CD4-positive, alpha-beta T cell treated with Interleukin-6 for 4 hours (primary cell): ENCODE data around the gene MATK.

Experiments
- DNase-seq: peaks from one replicate; pipeline ENCODE4 v3.0.0-alpha.2; 2020; ENCODE audit warnings: mixed read lengths

MATK gene

DNA sequence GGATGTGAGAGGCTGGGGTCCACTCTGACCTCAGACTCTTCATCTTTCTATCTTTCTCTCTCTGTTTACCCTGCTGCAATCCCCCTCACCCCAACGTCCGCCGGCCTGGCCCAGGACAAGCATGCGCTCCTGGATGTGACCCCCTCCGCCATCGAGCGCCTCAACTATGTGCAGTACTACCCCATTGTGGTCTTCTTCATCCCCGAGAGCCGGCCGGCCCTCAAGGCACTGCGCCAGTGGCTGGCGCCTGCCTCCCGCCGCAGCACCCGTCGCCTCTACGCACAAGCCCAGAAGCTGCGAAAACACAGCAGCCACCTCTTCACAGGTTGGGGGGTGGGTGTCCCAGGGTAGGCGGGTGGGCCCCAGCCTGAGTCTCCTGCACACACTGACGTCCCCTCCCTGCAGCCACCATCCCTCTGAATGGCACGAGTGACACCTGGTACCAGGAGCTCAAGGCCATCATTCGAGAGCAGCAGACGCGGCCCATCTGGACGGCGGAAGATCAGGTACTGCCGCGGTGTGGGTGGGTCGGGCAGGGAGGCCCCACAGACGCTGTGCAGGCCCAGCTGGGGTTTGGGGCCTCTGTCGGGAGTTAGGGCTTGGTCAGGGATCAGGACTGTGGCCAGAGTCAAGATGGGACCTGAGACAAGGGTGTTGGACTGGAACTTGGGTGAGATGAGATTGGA, 39.7 kb downstream of the MATK start:
- DNase-seq: no peak

DNA sequence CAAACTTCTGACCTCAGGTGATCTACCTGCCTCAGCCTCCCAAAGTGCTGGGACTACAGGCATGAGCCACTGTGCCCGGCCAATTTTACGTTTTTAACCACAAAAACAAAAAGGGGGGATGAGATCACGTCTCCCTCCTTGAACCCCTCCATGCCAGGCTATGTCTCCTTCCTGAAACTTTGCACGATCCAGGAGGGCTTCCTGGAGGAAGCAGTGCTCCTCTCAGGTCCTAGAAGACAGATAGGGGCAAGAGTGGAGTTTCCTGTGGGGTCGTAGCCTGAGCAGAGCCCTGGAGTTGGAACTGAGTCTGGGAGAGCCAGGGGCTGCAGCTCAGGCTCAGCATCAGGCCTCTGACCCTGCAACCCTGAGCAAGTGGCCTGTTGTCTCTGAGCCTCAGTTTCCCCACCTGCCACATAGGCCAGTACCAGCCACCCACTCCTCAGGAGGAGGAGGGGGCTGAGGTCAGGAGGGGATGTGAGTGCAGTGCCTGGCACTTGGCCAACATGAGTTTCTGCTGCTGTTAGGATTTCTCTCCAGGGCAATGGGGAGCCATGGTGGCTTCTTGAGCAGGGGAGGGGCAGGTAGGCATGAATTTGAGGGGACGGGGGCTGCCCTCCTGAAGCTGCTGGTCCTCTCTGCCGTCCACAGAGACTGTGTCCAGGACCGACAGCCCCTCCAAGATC, 40.7 kb downstream of the MATK start:
- no peak for DNase-seq

DNA sequence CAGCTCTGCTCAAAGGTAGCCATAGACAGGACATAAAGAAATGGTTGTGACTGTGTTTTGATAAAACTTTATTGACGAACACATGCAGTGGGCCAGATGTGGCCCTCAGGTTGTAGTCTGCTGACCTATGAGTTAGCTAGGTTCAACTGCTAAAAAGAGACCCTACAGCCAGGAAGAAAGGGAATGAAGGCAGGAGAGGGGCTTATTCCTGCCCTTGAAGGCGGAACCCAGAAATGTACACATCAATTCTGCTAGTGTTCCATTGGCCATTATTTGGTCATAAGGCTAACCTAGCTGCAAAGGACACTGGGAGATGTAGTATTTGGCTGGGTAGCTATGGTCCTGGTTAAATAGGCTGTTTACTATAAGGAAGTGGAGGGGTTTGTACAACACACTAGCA, 42.7 kb downstream of the MATK start:
- DNase-seq: no peak

DNA sequence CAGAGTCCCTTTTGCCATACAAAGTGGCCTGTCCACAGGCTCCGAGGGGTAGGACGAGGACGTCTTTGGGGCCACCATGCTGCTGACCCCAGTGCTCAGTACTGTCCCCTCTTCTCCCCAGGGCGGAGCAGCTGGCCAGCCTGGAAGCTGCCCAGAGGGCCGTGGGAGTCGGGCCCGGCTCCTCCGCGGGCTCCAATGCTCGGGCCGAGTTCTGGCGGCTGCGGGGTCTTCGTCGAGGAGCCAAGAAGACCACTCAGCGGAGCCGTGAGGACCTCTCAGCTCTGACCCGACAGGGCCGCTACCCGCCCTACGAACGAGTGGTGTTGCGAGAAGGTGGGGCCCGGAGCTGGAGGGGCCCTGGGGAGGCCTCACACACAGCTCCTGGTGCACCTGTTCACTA, 45.8 kb downstream of the MATK start:
- DNase-seq: no peak

DNA sequence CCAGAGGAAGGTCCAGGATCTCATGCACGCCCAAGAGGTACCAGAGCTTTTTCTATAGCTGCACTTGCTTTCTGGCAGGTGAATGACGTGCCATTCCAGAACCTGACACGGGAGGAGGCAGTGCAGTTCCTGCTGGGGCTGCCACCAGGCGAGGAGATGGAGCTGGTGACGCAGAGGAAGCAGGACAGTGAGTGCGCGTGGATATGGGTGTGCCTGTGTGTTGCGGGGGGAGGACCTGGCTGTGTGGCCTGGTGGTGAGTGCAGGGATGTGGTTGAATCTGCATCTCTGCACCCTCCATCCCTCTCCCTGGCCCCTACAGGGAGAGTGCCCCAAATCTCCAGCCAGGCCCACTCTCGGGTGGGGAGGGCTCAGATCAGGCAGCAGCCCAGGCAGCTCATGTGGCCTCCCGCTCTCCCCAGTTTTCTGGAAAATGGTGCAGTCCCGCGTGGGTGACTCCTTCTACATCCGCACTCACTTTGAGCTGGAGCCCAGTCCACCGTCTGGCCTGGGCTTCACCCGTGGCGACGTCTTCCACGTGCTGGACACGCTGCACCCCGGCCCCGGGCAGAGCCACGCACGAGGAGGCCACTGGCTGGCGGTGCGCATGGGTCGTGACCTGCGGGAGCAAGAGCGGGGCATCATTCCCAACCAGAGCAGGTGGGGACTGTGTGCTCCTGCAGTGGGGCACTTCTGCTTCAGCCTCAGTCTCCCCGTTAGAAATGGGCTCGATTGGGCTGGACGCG, 47.5 kb downstream of the MATK start:
- no peak for DNase-seq

DNA sequence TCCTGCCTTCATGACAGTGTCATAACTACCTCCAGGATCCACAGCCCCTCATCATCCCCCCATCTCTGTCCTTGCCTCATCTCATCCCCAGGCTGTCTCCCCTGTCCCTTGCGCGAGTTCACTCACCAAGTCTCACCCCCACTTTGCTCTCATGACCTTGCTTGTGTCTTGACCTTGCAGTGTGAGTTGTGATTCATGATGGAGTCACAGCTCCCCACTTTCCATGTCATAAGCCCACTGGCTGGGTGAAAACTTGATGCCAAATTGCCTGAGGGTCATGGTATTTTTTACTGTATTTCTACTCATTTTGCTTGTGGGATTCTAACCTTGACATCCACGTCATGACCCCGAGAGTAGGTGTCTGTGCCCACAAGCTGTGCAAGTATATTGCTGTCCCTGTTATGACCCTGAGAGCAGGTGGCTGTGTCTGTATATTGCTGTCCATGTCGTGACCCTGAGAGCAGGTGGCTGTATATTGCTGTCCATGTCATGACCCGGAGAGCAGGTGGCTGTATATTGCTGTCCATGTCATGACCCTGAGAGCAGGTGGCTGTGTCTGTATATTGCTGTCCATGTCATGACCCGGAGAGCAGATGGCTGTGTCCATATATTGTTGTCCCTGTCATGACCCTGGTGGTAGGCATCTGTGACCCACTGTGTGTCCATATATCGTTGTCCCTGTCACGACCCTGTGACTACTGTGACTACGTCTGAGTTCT, 48.5 kb downstream of the MATK start:
- DNase-seq: no peak

DNA sequence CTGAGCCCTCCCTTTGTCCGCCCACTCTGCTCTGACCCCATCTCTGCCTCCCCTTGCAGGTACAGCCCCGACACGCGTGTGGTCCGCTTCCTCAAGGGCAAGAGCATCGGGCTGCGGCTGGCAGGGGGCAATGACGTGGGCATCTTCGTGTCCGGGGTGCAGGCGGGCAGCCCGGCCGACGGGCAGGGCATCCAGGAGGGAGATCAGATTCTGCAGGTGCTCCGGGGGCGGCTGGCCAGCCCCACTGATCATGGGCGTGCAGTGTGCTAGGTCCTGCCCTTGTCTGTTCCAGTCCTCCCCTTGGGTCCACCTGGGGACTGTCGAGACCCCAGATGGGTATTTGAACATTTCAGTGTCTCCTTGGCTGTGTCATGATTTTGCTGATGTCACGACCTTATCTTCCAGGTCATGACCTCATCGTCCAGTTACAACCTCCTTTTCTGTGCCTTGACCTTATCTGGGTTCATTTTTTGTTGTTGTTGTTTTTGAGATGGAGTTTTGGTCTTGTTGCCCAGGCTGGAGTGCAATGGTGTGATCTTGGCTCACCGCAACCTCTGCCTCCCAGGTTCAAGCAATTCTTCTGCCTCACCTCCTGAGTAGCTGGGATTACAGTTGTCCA, 50.0 kb downstream of the MATK start:
- DNase-seq: no peak

DNA sequence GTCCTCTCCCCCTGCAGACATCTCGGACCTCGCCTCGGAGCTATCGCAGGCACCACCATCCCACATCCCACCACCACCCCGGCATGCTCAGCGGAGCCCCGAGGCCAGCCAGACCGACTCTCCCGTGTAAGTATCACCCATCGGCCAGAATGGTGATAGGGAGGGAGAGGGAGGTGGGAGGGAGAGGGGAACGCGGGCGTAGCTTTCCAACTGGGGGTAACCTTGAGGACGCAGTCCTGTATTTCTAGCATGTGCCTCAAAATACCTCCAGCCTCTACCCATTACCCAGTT, 51.9 kb downstream of the MATK start:
- no peak for DNase-seq

DNA sequence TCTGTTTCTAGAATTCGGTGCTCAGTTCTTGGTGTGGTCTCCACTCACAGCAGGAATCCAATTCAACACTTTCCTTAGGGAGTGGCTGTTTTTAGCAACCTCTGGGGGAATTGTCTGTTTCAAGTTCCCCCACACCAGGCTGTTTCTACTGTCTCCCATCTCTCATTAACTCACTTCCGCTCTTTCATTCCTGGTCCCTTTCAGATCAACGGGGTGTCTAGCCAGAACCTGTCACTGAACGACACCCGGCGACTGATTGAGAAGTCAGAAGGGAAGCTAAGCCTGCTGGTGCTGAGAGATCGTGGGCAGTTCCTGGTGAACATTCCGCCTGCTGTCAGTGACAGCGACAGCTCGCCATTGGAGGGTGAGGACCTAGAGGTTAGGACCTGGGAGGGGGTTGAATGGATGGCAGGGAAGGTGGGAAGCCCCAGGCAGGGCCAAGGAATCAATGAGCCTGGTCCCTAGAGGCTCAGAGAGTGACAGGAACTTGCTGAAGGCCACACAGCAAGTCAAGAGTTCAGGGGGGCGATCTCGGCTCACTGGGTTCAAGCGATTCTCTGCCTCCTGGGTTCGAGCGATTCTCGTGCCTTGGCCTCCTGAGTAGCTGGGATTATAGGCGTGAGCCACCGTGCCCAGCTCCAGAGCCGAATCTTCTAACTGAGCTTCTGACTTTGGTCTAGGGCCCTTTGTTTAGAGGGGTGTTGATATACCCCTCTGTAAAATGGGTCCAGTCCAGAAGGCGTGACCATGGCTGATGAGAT, 52.5 kb downstream of the MATK start:
- DNase-seq: no peak

DNA sequence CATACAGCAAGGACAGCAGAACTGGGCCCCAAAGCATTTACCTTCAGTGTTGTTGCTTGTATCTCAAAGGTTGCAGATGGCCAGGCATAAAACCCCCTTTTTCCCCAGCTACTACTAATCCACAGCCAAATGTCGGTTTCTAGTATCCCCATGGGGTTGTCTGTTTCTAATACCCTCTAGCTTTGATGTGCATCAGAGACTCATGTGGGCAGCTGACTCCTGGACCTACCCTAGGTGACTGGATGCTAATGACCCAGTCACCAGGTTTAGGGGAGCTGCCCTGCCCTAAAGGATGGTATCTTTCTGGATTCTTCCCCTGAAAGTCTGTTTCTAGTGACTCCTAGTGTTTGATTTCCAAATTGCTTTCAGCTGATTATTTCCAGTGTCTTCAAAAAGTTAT, 54.1 kb downstream of the MATK start:
- DNase-seq: no peak

DNA sequence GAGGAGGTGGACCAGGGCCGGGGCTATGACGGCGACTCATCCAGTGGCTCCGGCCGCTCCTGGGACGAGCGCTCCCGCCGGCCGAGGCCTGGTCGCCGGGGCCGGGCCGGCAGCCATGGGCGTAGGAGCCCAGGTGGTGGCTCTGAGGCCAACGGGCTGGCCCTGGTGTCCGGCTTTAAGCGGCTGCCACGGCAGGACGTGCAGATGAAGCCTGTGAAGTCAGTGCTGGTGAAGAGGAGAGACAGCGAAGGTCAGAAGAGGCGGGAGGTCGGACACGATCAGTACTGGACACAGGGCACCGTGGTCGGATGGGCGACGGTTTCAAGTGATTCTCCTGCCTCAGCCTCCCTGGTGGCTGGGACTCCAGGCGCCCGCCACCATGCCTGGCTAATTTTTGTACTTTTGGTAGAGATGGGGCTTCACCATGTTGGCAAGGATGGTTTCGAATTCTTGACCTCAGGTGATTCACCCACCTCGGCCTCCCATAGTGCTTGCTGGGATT, 55.7 kb downstream of the MATK start:
- no peak for DNase-seq
